Prostate gland (tissue), 2 donors: Measurements from ENCODE around the gene KIF21A. TPM values are rescaled to one million over a fixed set of nuclear protein-coding genes. Genes with fewer than 3 reads are reported as not detected.
"Not testable (repeated sequence)": the region's sequence is repeated elsewhere in the genome, so short reads cannot be mapped to it uniquely, and the experiment has no call there.

ENCODE experiments used
- DNase-seq: peaks from one replicate; pipeline ENCODE4 v3.0.0-alpha.2; 2019; ENCODE audit warnings: low spot score
- H3K27ac ChIP-seq, 2 donors: fragments of 200-600 bp; sonication (generic); 2 replicates each; pipeline ENCODE4 v1.5.1; 2017 to 2019
- H3K27me3 ChIP-seq: fragments of 200-600 bp; sonication (generic); replicated peaks from 2 replicates; pipeline ENCODE4 v1.5.1; 2019; ENCODE audit not compliant: insufficient read depth
- H3K36me3 ChIP-seq, 2 donors: fragments of 200-600 bp; sonication (generic); 1 replicate in 1 of 2; 2 replicates in 1 of 2; pipeline versions ENCODE4 v1.5.1 to v1.8.1; 2017 to 2019
- H3K4me1 ChIP-seq: fragments of 200-600 bp; sonication (generic); replicated peaks from 2 replicates; pipeline ENCODE4 v1.5.1; 2019
- H3K4me3 ChIP-seq, 2 donors: fragments of 200-600 bp; sonication (generic); 2 replicates each; pipeline ENCODE4 v1.5.1; 2017 to 2019
- H3K9me3 ChIP-seq: fragments of 200-600 bp; sonication (generic); 2 replicates; pipeline ENCODE4 v1.5.1; 2017
- CTCF ChIP-seq, 4 experiments: fragments of 200-600 bp in 2 of 4; fragments of 450-650 bp in 2 of 4; sonication (generic) in 2 of 4; IDR thresholded peaks; 1 replicate in 3 of 4; 2 replicates in 1 of 4; pipeline ENCODE4 v1.5.1; 2016 to 2019; ENCODE audit warnings: antibody characterized with exemption in 4 of 4, mild to moderate bottlenecking in 2 of 4, moderate library complexity in 2 of 4
- POLR2A ChIP-seq: fragments of 450-650 bp; IDR thresholded peaks from one replicate; pipeline ENCODE4 v1.6.1; 2016; ENCODE audit warnings: antibody characterized with exemption, mild to moderate bottlenecking
- POLR2AphosphoS5 ChIP-seq: sonication (generic); formaldehyde crosslinking; IDR thresholded peaks from one replicate; pipeline ENCODE4 v1.6.1; 2017; ENCODE audit warnings: antibody characterized with exemption
- WGBS: methylation state at CpG from one replicate; pipeline ENCODE4 v1.1.5; 2018; 5-methylcytosine and 5-hydroxymethylcytosine counted together
- intact Hi-C: fragments of 100-400 bp; cut with DNase I; formaldehyde crosslinking; loops from one replicate; pipeline ENCODE4 v1.14.2; 2022
- total RNA-seq, 2 donors: library from RNA; depleted of rRNA; stranded (reverse); fragments of >200 nt; gene quantifications; one replicate each; pipeline ENCODE4 v1.1.0, GENCODE V29; 2016

The KIF21A gene
- total RNA-seq, 2 donors from 2014 or later, result 36.2 to 57.9 TPM

- WGBS, result 85% methylated on average over 2 of the region's 2 CpGs
- H3K4me3 ChIP-seq, result no peak overlapping the region
Measured at GRCh38 chr12:39300799-39301198, 142.1 kb downstream of the KIF21A start.

GRCh38 chr12:39297891-39298290 lies 145.0 kb downstream of the KIF21A start:
- no peaks in the 10 kb centered on the region for H3K27me3 ChIP-seq
- H3K9me3 ChIP-seq, result no peaks in the 10 kb centered on the region
- TF ChIP-seq POLR2A (no peak), POLR2AphosphoS5 (no peak), CTCF (IDR thresholded peaks at IDR 0.05) (no peak)
- intact Hi-C loops, result no loop called here
- no peak overlapping the region for H3K4me3 ChIP-seq
- H3K4me1 ChIP-seq, result no peaks in the 10 kb centered on the region
- no peak overlapping the region for H3K27ac ChIP-seq
- WGBS, result 41% methylated on average over 1 of the region's 1 CpG
- H3K36me3 ChIP-seq, result no peaks in the 10 kb centered on the region
- no peak for DNase-seq

More at GRCh38 chr12:39300799-39301198, 142.1 kb downstream of the KIF21A start:
- Histone ChIP-seq H3K36me3 (no peaks in the 10 kb centered on the region), H3K27me3 (no peaks in the 10 kb centered on the region), H3K9me3 (no peaks in the 10 kb centered on the region), H3K27ac (no peak overlapping the region), H3K4me1 (no peaks in the 10 kb centered on the region)
- no peak for DNase-seq
- intact Hi-C loops, result no loop called here
- no peak for TF ChIP-seq POLR2AphosphoS5
- no peak for TF ChIP-seq CTCF (IDR thresholded peaks at IDR 0.05)
- no peak for TF ChIP-seq POLR2A

GRCh38 chr12:39296496-39296895 lies 146.4 kb downstream of the KIF21A start:
- WGBS, result 100% methylated on average over 1 of the region's 1 CpG
- no peaks in the 10 kb centered on the region for H3K9me3 ChIP-seq
- intact Hi-C loops, result no loop called here
- H3K4me3 ChIP-seq, result no peak overlapping the region
- no peak for TF ChIP-seq POLR2A
- no peak for TF ChIP-seq CTCF (IDR thresholded peaks at IDR 0.05)
- no peaks in the 10 kb centered on the region for H3K36me3 ChIP-seq
- H3K27ac ChIP-seq, result no peak overlapping the region
- no peaks in the 10 kb centered on the region for H3K27me3 ChIP-seq
- H3K4me1 ChIP-seq, result no peaks in the 10 kb centered on the region
- DNase-seq, result no peak

- DNase-seq, H3K4me1 ChIP-seq, H3K27me3 ChIP-seq, H3K36me3 ChIP-seq, H3K27ac ChIP-seq, H3K9me3 ChIP-seq, intact Hi-C loops, H3K4me3 ChIP-seq: not testable (repeated sequence)
- 94% methylated on average over 12 of the region's 12 CpGs for WGBS
Measured at GRCh38 chr12:39295593-39295992, 147.3 kb downstream of the KIF21A start.

- intact Hi-C loops, result no loop called here
- 68% methylated on average over 2 of the region's 2 CpGs for WGBS
- no peak for TF ChIP-seq CTCF (IDR thresholded peaks at IDR 0.05)
Measured at GRCh38 chr12:39294715-39295114, 148.2 kb downstream of the KIF21A start.

More at GRCh38 chr12:39294715-39295114, 148.2 kb downstream of the KIF21A start:
- Histone ChIP-seq H3K4me3 (no peak overlapping the region), H3K4me1 (no peaks in the 10 kb centered on the region), H3K36me3 (no peaks in the 10 kb centered on the region), H3K9me3 (no peaks in the 10 kb centered on the region), H3K27me3 (no peaks in the 10 kb centered on the region), H3K27ac (no peak overlapping the region)
- no peak for DNase-seq
